Measurements from ENCODE around the gene NEUROG3. TPM values are rescaled to one million over a fixed set of nuclear protein-coding genes. Genes with fewer than 3 reads are reported as not detected.

NEUROG3 gene
- total RNA-seq, 3 donors from 2014 or later = 0.35 to 6.7 (median 0.78) TPM

DNA sequence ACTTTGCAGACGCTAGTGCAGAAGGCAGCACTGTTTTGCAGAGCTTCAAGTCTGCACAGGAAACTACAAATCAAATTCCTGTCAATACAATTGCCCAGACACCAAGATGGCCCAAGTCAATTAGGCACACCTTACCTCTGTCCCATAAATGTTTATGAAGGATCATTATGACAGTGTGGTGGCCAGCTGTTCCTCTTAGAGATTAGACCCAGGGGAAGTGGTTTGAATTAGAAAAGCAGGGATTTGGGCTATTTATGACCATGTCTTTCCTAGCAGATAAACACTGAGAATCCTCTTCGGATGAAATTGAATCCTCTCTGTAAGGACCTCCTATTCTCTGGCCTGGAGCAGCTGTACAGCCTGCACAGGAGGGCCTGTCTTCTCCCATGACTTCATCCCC lies 9.9 kb upstream of the NEUROG3 start:
- no peak for ATAC-seq
- no peaks in the 10 kb centered on the region for H3K4me1 ChIP-seq (ENCODE audit: low read depth)
- TF ChIP-seq, protein P1, sequence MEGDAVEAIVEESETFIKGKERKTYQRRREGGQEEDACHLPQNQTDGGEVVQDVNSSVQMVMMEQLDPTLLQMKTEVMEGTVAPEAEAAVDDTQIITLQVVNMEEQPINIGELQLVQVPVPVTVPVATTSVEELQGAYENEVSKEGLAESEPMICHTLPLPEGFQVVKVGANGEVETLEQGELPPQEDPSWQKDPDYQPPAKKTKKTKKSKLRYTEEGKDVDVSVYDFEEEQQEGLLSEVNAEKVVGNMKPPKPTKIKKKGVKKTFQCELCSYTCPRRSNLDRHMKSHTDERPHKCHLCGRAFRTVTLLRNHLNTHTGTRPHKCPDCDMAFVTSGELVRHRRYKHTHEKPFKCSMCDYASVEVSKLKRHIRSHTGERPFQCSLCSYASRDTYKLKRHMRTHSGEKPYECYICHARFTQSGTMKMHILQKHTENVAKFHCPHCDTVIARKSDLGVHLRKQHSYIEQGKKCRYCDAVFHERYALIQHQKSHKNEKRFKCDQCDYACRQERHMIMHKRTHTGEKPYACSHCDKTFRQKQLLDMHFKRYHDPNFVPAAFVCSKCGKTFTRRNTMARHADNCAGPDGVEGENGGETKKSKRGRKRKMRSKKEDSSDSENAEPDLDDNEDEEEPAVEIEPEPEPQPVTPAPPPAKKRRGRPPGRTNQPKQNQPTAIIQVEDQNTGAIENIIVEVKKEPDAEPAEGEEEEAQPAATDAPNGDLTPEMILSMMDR (IDR thresholded peaks at IDR 0.05) = no peak
- no peak overlapping the region for H3K4me3 ChIP-seq
- DNase-seq = no peak
- no peaks in the 10 kb centered on the region for H3K9me3 ChIP-seq
- intact Hi-C loops (cut with DNase I, micrococcal nuclease) = no loop called here
- H3K36me3 ChIP-seq (ENCODE audit: low read depth) = no peaks in the 10 kb centered on the region

DNA sequence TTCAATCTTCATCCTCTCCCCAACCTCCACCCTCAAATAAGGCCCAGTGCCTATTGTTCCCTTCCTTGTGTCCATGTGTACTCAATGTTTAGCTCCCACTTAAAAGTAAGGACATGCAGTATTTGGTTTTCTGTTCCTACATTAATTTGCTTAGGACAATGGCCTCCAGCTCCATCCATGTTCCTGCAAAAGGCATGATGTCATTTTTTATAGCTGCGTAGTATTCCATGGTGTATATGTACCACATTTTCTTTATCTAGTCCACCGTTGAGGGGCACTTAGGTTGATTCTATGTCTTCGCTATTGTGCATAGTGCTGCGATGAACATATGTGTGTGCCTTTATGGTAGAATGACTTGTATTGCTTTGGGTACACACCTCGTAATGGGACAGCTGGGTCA lies 7.2 kb upstream of the NEUROG3 start:
- intact Hi-C loops (cut with DNase I, micrococcal nuclease) = no loop called here
- ATAC-seq (no peak), DNase-seq (no peak)
- no peaks in the 10 kb centered on the region for H3K4me1 ChIP-seq (ENCODE audit: low read depth)
- no peaks in the 10 kb centered on the region for H3K36me3 ChIP-seq (ENCODE audit: low read depth)
- no peaks in the 10 kb centered on the region for H3K9me3 ChIP-seq
- TF ChIP-seq, protein P1 (IDR thresholded peaks at IDR 0.05) = no peak
- H3K4me3 ChIP-seq = no peak overlapping the region

DNA sequence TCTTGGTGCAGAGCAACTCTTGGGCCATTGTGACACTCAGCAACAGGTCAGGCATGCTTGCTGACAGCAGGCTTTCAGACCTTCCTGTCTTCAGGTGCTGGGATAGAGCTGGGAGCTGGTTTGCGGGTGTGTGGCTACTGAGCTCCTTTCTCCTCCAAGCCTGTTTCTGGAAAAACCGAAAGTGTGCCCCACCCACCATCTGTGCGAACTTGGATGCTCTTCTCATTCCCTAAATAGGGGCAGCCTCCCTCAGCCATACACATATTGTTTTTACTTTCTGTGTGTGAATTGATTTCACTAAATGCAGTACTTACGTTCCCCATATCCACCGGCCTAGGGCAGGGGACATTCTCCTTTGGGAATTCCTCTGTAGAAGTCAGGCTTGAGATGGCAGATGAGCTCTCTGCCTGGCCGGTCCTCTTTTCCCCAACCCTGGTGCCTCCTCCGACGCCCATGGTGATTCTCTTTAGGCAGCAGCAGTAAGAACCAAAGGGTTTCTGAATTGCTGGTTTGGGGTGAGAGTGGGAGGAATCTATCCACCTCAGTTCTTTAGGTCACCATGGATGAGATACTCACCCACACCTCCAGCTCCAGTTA lies 6.3 kb upstream of the NEUROG3 start:
- intact Hi-C loops (cut with DNase I, micrococcal nuclease) = no loop called here
- no peak for ATAC-seq
- H3K4me1 ChIP-seq (ENCODE audit: low read depth) = no peaks in the 10 kb centered on the region
- no peak for DNase-seq
- no peak overlapping the region for H3K4me3 ChIP-seq
- no peaks in the 10 kb centered on the region for H3K9me3 ChIP-seq
- TF ChIP-seq, protein P1 (IDR thresholded peaks at IDR 0.05) = no peak
- no peaks in the 10 kb centered on the region for H3K36me3 ChIP-seq (ENCODE audit: low read depth)

DNA sequence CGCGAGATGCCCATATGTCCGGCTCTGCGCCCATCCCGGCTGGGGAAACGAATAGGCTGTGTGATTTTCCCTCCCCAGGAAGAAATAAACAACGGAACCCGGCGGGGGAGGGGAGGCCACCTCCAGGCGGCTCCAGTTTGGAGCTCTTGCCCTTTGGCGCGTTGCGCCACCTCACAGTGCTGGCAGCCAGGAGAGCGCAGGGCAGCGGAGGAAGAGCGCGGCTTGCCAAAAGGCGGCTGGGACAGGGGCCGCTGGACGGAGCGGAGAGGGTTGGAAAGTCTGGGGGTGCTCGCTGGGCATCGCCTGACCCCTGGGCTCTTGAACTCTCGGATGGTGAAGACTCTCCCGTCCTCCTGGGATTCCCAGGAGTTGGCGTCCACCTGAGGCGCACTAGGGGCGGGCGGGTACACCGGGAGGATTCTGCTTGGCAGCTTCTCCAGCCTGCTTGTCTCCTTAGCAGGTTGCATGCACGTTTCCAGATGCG lies 5.3 kb upstream of the NEUROG3 start:
- H3K36me3 ChIP-seq (ENCODE audit: low read depth) = no peaks in the 10 kb centered on the region
- no peak overlapping the region for H3K4me3 ChIP-seq
- intact Hi-C loops (cut with DNase I, micrococcal nuclease) = no loop called here
- DNase-seq = no peak
- ATAC-seq = no peak
- no peaks in the 10 kb centered on the region for H3K9me3 ChIP-seq
- TF ChIP-seq, protein P1 (IDR thresholded peaks at IDR 0.05) = no peak
- H3K4me1 ChIP-seq (ENCODE audit: low read depth) = no peaks in the 10 kb centered on the region

DNA sequence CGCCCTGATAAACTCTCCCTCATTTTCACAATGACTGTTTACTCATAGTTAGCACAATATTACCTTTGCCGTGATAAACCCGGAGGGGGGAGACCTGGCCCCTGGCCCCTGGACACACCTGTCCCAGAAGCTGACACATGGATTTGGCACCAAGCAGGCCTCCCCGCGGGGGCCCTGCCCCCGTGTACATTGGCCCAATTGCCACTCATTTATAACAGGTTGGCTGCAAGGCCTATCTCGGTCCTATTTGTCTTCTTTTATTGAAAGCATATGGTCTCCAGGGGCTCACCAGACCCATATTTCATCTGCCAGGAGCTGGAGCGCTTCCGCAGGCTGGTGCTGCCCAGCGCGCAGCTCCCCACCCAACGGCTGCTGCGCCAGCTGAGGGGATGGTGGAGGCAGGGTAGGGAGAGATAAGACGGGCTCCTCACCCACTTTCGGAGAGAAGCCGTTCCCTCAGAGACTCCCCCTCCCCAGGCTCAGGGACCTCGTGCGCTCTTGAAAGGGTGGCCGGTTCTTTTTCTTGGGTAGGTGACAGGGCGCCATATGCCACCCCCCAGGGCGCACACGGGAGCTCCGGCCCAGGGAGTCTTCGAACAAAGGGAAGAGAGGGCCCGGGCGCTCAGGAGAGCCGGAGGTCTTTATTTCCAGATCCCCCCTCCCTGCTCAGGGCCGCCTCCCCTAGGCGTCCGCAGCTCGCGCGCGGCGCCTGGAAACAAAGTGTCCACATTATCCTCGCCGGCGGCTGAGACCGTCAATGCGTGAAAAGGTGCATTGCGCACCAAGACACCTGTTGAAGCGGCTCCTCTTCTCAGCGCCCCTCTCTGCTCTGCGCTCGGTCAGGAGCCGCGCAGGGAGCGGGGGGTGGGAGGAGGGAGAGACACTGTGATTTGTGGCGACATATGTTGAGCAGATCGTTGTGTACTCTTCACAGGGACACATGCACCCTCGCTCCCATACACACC lies 4.3 kb upstream of the NEUROG3 start:
- TF ChIP-seq, protein P1 (IDR thresholded peaks at IDR 0.05) = no peak
- DNase-seq (no peak), ATAC-seq (peak; percentile 37)
- no peaks in the 10 kb centered on the region for H3K9me3 ChIP-seq
- H3K4me1 ChIP-seq (ENCODE audit: low read depth) = no peaks in the 10 kb centered on the region
- H3K4me3 ChIP-seq = no peak overlapping the region
- intact Hi-C loops (cut with DNase I, micrococcal nuclease) = no loop called here
- H3K36me3 ChIP-seq (ENCODE audit: low read depth) = no peaks in the 10 kb centered on the region
